Measurements from ENCODE around the gene VANGL1.

Gene VANGL1

DNA sequence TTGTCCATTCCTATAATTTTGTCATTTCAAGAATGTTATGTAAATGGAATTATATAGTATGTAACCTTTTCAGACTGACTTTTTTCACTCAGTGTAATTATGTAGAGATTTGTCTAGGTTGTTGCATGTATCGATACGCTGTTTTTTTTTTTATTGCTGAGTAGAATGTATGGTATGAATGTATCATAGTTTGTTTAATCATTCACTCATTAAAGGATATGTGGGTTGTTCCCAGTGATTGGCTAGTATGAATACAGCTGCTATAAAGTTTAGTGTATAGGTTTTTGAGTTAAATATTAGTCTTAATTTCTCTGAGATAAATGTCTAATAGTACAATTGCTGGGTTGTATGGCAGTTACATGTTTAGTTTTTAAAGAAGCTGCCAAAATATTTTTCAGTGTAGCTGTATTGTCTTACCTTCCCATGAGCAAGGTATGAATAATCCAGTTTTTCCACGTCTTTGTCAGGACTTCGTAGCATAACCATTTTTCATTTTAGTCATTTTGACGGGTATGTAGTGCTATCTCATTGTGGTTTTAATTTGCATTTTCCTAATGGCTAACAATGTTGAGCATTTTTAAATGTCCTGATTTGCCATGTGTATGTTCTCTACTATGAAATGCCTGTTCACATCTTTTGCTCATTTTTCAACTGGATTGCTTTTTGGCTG is 104.4 kb downstream of the VANGL1 start:
- H3K4me3 ChIP-seq (ENCODE audit: control insufficient read depth in 1 of 7, extremely low read depth in 1 of 7, insufficient read depth in 4 of 7, low read depth in 2 of 7, low read length in 6 of 7) = no peak overlapping the region
- no peak overlapping the region for H3K27ac ChIP-seq (ENCODE audit: insufficient read depth in 1 of 2, low read depth in 1 of 2, low read length in 2 of 2, poor library complexity in 1 of 2, severe bottlenecking in 2 of 2)
- no peaks in the 10 kb centered on the region for H3K9me3 ChIP-seq (ENCODE audit: control extremely low read depth in 1 of 5, control insufficient read depth in 4 of 5, insufficient read depth in 2 of 5, low read depth in 1 of 5, low read length in 4 of 5)
- H3K36me3 ChIP-seq (ENCODE audit: control insufficient read depth in 4 of 4, insufficient read depth in 4 of 4, low read length in 3 of 4) = no peaks in the 10 kb centered on the region
- 93% methylated on average over 2 of the region's 5 CpGs for WGBS (ENCODE audit: insufficient coverage)
- DNase-seq = no peak
- POLR2A ChIA-PET = no interaction called here
- CTCF ChIA-PET = no interaction called here
- no peaks in the 10 kb centered on the region for H3K4me1 ChIP-seq (ENCODE audit: control extremely low read depth in 1 of 4, control insufficient read depth in 4 of 4, insufficient read depth in 4 of 4, low read length in 3 of 4)
- peaks cover 0 to 4% (median 0%) of the 10 kb centered on the region in 5 experiments for H3K27me3 ChIP-seq (replicated peaks in 2 of 5; ENCODE audit: control insufficient read depth in 4 of 5, insufficient read depth in 5 of 5, low read length in 4 of 5)
